ENCODE data around the gene NCK1.

The NCK1 gene

DNA sequence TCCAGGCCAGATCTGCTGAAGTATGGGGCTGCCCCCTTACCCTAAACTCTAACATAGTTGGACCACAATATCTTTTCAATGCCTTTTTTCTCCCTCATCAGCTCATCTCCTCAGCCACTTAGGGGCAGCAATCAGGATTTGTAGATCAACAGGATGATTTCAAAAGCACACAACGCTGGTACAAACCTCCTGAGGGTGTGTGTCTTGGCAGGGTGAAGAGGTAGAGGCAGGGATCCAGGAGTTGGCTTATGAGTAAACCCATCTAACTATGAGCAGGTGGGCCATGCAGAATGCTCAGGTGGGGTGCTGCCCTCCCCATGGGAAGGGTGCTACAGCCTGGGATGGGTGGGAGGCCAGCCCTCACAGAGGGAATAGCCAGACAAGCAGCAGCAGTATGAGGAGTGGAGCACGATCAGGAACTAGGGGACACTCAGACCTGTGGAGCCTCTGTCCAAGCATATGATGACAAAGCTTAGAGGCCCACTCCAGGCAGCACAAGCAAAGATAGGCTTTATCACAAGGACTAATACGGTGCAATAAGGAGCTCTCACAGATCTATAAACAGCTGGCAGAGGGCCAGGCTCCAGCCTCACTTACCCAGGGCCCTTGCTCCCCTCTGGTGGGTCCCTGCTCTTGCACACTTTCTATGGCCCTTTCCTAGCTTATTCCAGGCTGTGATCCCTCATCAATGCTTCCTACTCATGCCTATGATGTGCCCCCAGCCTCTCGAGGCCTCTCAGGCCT is 127.9 kb downstream of the NCK1 start:
- no peak for DNase-seq

DNA sequence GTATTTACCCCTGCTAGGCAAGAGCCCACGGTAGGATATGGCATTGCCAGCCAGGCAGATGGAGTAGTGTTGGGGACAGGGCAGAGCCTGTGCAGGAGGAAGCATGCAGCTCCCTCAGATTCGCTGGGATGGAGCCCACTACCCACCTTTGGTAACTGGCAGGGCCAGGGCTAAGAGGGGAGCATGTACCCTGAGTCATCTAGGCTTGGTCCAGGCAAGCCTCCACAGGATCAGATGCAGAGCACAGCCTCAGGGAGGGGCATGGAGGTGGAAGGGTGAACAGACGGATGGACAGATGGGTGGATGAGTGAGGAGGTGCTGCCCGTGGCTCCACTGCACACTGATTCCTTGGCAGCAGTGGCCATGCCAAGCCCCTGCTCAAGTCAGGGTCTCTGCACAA is 128.8 kb downstream of the NCK1 start:
- DNase-seq: no peak

DNA sequence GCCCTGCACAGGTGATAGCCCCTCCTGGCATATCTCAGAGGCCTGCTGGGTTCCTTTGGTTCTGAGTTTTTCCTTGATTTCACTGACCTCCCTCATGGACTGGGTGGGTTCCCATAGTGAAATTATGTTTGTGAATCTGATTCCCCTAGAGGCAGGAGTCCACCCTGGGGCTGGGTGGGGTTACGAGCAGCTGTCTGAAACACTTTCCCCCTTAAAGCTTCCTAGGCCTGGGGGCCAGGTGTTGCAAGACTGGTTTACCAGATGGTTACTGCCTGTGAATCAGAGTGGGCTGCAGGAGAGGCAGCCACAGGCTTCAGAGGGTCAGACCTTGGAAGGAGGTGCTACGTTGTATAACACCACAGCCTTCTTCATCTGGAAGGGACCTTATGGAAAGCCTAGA is 130.1 kb downstream of the NCK1 start:
- no peak for DNase-seq

DNA sequence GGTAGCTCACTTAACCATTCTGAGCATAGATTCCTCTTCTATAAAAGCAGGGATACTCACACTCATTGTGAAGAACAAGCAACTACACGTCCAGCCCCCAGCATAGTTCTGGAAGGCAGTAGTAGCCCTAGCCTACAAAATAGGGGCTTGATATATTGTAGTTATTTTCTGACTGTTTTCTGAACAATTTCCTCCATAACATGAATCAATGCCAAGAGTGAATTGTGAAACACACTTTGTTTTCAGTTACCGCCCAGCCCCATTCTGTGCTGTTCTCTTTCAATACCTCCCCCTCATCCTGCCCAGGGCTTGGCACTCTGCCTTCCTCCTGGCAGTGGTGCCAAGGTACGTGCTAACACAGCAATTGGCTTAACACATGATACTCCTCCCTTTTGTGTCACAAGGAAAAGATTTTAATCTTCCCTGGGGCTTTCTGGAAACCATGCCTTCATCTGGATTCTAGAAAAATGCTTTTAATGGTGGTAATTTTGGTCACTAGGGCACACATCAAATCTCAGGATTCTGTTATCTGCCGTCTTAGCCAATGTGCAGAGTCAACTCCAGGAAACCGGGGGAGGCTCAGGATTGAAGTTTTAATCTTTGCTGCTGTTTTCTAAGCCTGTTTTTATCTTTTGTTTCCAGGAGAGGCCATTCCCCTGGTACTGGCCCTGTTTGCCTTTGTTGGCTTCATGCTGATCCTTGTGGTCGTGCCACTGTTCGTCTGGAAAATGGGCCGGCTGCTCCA is 132.9 kb downstream of the NCK1 start:
- no peak for DNase-seq

DNA sequence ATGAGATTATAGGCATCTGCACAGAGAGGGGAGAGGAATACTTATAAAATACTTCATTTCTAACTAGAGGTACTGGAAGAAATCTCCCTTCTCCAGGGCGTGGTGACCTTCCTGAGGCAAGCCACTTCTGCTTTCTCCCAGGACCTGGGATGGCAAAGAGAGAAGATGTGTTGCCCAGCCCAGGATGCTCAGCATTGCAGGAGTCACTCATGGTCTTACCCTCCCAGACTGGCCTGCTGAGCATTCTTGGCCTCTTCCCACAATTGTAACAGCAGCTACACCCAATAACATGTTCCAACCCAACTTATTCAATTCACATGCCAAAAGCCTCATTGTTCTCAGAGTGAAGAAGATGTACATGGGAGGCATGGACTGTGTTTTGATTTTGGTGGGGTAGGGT is 133.6 kb downstream of the NCK1 start:
- DNase-seq: no peak

Data from activated CD4-positive, alpha-beta T cell treated with anti-CD3 and anti-CD28 coated beads for 1 hour (primary cell).